HepG2 (cell line): ENCODE data around the gene TMEM221. TPM values are rescaled to one million over a fixed set of nuclear protein-coding genes. Genes with fewer than 3 reads are reported as not detected.

Source experiments
- AHR ChIP-seq: IDR thresholded peaks from 2 replicates; pipeline ENCODE4 v1.6.1; 2018; ENCODE audit warnings: missing genetic modification reagents, missing compliant biosample characterization
- ARNT ChIP-seq: fragments of 450-650 bp; IDR thresholded peaks from 2 replicates; pipeline ENCODE4 v1.6.1; 2017
- ATF5 ChIP-seq: sonication (generic); formaldehyde crosslinking; IDR thresholded peaks from 2 replicates; pipeline ENCODE4 v1.4.0; 2020; ENCODE audit warnings: mild to moderate bottlenecking, low read depth, missing genetic modification reagents
- FIP1L1 ChIP-seq: fragments of 200-400 bp; formaldehyde crosslinking; IDR thresholded peaks from 2 replicates; pipeline ENCODE4 v1.6.1; 2018; ENCODE audit warnings: low read depth, mild to moderate bottlenecking, low read length, moderate library complexity, borderline replicate concordance; ENCODE audit not compliant: insufficient read depth
- FOXA3 ChIP-seq: IDR thresholded peaks from 2 replicates; pipeline ENCODE4 v1.6.1; 2016; ENCODE audit warnings: missing genetic modification reagents, missing compliant biosample characterization
- HNRNPK ChIP-seq: fragments of 200-400 bp; formaldehyde crosslinking; IDR thresholded peaks from 2 replicates; pipeline ENCODE4 v1.6.1; 2018; ENCODE audit warnings: low read length, low read depth, moderate library complexity, mild to moderate bottlenecking; ENCODE audit not compliant: poor library complexity, severe bottlenecking
- JUNB ChIP-seq: sonication (generic); formaldehyde crosslinking; IDR thresholded peaks from 2 replicates; pipeline ENCODE4 v1.8.0; 2022; ENCODE audit warnings: missing genetic modification reagents, mild to moderate bottlenecking, borderline replicate concordance
- KDM5A ChIP-seq: fragments of 200-600 bp; sonication (generic); IDR thresholded peaks from 2 replicates; pipeline ENCODE4 v1.7.0; 2018; ENCODE audit warnings: antibody characterized with exemption, mild to moderate bottlenecking, low read length, borderline replicate concordance
- MAF1 ChIP-seq: sonication (generic); formaldehyde crosslinking; IDR thresholded peaks from 2 replicates; pipeline ENCODE4 v1.5.0; 2020; ENCODE audit warnings: missing genetic modification reagents, borderline replicate concordance
- MXI1 ChIP-seq: IDR thresholded peaks from 3 replicates; pipeline ENCODE4 v1.6.1; 2012; ENCODE audit warnings: low read depth, low read length, inconsistent platforms, borderline replicate concordance
- NR2F1 ChIP-seq, 2 experiments: fragments of 450-650 bp in 1 of 2; formaldehyde crosslinking in 1 of 2; IDR thresholded peaks; 2 replicates each; pipeline versions ENCODE4 v1.5.0 to v1.6.1; 2016 to 2020; ENCODE audit warnings: mild to moderate bottlenecking in 1 of 2, missing compliant biosample characterization in 1 of 2, missing genetic modification reagents in 1 of 2, moderate library complexity in 1 of 2
- PHB2 ChIP-seq: fragments of 450-650 bp; IDR thresholded peaks from 2 replicates; pipeline ENCODE4 v1.6.1; 2018; ENCODE audit not compliant: partially characterized antibody
- SALL1 ChIP-seq: sonication (generic); formaldehyde crosslinking; IDR thresholded peaks from 2 replicates; pipeline ENCODE4 v1.8.0; 2022; ENCODE audit warnings: mild to moderate bottlenecking, missing genetic modification reagents
- SNAPC2 ChIP-seq: sonication (generic); formaldehyde crosslinking; IDR thresholded peaks from 2 replicates; pipeline ENCODE4 v1.8.1; 2022; ENCODE audit warnings: mild to moderate bottlenecking, missing genetic modification reagents
- SP1 ChIP-seq, 2 experiments: fragments of 450-650 bp in 1 of 2; sonication (generic) in 1 of 2; formaldehyde crosslinking in 1 of 2; IDR thresholded peaks; 2 replicates each; pipeline versions ENCODE4 v1.4.0 to v1.6.1; 2016 to 2020; ENCODE audit warnings: missing genetic modification reagents in 1 of 2
- THAP11 ChIP-seq: IDR thresholded peaks from 2 replicates; pipeline ENCODE4 v1.6.1; 2016; ENCODE audit warnings: missing biosample characterization, missing genetic modification reagents
- THRA ChIP-seq: sonication (generic); formaldehyde crosslinking; IDR thresholded peaks from 2 replicates; pipeline ENCODE4 v1.4.0; 2020; ENCODE audit warnings: missing genetic modification reagents, borderline replicate concordance
- ZBTB42 ChIP-seq: sonication (generic); formaldehyde crosslinking; IDR thresholded peaks from 2 replicates; pipeline ENCODE4 v1.5.0; 2020; ENCODE audit warnings: mild to moderate bottlenecking, missing genetic modification reagents
- ZNF136 ChIP-seq: sonication (generic); formaldehyde crosslinking; IDR thresholded peaks from 2 replicates; pipeline ENCODE4 v1.8.1; 2022; ENCODE audit warnings: low read depth, mild to moderate bottlenecking, moderate library complexity, missing genetic modification reagents
- ZNF224 ChIP-seq: sonication (generic); formaldehyde crosslinking; IDR thresholded peaks from 2 replicates; pipeline ENCODE4 v1.5.0; 2020; ENCODE audit warnings: mild to moderate bottlenecking, missing genetic modification reagents
- ZNF230 ChIP-seq: sonication (generic); formaldehyde crosslinking; IDR thresholded peaks from 2 replicates; pipeline ENCODE4 v1.4.0; 2020; ENCODE audit warnings: mild to moderate bottlenecking, missing genetic modification reagents
- ZNF441 ChIP-seq: sonication (generic); formaldehyde crosslinking; IDR thresholded peaks from 2 replicates; pipeline ENCODE4 v1.7.0; 2021; ENCODE audit warnings: missing genetic modification reagents, borderline replicate concordance
- ZNF572 ChIP-seq: sonication (generic); formaldehyde crosslinking; IDR thresholded peaks from 2 replicates; pipeline ENCODE4 v1.5.1; 2020; ENCODE audit warnings: mild to moderate bottlenecking, missing genetic modification reagents
- ZNF674 ChIP-seq: sonication (generic); formaldehyde crosslinking; IDR thresholded peaks from 2 replicates; pipeline ENCODE4 v1.5.0; 2020; ENCODE audit warnings: low read depth, mild to moderate bottlenecking, missing genetic modification reagents
- ZNF737 ChIP-seq: sonication (generic); formaldehyde crosslinking; IDR thresholded peaks from 2 replicates; pipeline ENCODE4 v1.5.0; 2020; ENCODE audit warnings: missing genetic modification reagents, mild to moderate bottlenecking, borderline replicate concordance
- ZSCAN31 ChIP-seq: sonication (generic); formaldehyde crosslinking; IDR thresholded peaks from 2 replicates; pipeline ENCODE4 v1.5.0; 2020; ENCODE audit warnings: low read depth, mild to moderate bottlenecking, missing genetic modification reagents
- polyA plus RNA-seq, 8 experiments: library from polyadenylated mRNA; depleted of rRNA in 3 of 8; stranded (reverse) in 7 of 8; unstranded in 1 of 8; fragments of >200 nt; fragmentation: Illumina TruSeq in 4 of 8; extraction: Trizol in 4 of 8; gene quantifications; 2 replicates each; pipeline versions ENCODE4 v1.2.1 to v1.2.3, GENCODE V29; 2011 to 2016; ENCODE audit warnings: low read depth in 4 of 8, missing spikeins in 1 of 8, mixed read lengths in 1 of 8; ENCODE audit not compliant: insufficient read depth in 1 of 8
- total RNA-seq, 5 experiments: library from RNA; depleted of rRNA; stranded (reverse); fragments of >200 nt; fragmentation: Illumina TruSeq; extraction: Trizol; gene quantifications; 2 replicates each; pipeline ENCODE4 v1.2.3, GENCODE V29; 2016; ENCODE audit warnings: low read depth in 1 of 5

The TMEM221 gene
- total and polyA plus RNA-seq, 2 of the 13 experiments (the other 11 are each of a cell fraction or from before 2014, with no cell fraction given), result 0.33 to 0.77 TPM

- TF ChIP-seq THAP11 (CRISPR knock-in tag) (peak; percentile 79), FOXA3 (peak; percentile 15; the same call in 1 of the 2 replicates), ZNF441 (CRISPR knock-in tag) (no peak), ZNF136 (CRISPR knock-in tag) (no peak), FIP1L1 (no peak), ZNF224 (CRISPR knock-in tag) (no peak), ARNT (no peak), AHR (CRISPR knock-in tag) (no peak), ZSCAN31 (CRISPR knock-in tag) (peak; percentile 36; the same call in 1 of the 2 replicates), SP1 (IDR thresholded peaks at IDR 0.05) (no peak), SP1 (CRISPR knock-in tag; IDR thresholded peaks at IDR 0.05) (peak; percentile 77), KDM5A (no peak), ZNF737 (CRISPR knock-in tag) (no peak), ZNF674 (CRISPR knock-in tag) (no peak), MAF1 (CRISPR knock-in tag) (no peak), MXI1 (peak; percentile 61; the same call in 1 of the 3 replicates), SALL1 (CRISPR knock-in tag) (peak; percentile 69), ZNF572 (CRISPR knock-in tag) (no peak), PHB2 (no peak), SNAPC2 (CRISPR knock-in tag) (no peak), HNRNPK (peak; percentile 28), ZNF230 (CRISPR knock-in tag) (no peak), JUNB (CRISPR knock-in tag) (no peak), THRA (no peak), NR2F1 (CRISPR knock-in tag; IDR thresholded peaks at IDR 0.05) (no peak), ZBTB42 (no peak), ATF5 (CRISPR knock-in tag) (no peak)
These were observed 57.6 kb downstream of the TMEM221 start (continued) for GRCh38 chr19:17390665-17391370.
